CD8-positive, alpha-beta memory T cell (primary cell): ENCODE results near the gene IGSF6. TPM values are rescaled to one million over a fixed set of nuclear protein-coding genes. Genes with fewer than 3 reads are reported as not detected.
"Not testable (repeated sequence)": the region's sequence is repeated elsewhere in the genome, so short reads cannot be mapped to it uniquely, and the experiment has no call there.

Experiments used
- CTCF ChIA-PET: fragments of 350-600 bp; sonication (Branson Sonifier 250); formaldehyde crosslinking; loops from one replicate; lab custom pipeline; 2021; ENCODE audit warnings: antibody characterized with exemption; lab: Charles Lee
- POLR2A ChIA-PET: fragments of 350-600 bp; sonication (Branson Sonifier 250); formaldehyde crosslinking; loops from one replicate; lab custom pipeline; 2021; ENCODE audit warnings: antibody characterized with exemption; lab: Charles Lee
- DNase-seq, 5 donors: peaks; one replicate each; pipeline versions ENCODE4 v3.0.0 to v3.0.0-alpha.2; 2020 to 2022; ENCODE audit warnings: mixed read lengths in 1 of 5
- H3K27ac ChIP-seq: one replicate; pipeline ENCODE4 v1.7.0; 2013; ENCODE audit warnings: low read depth, mild to moderate bottlenecking, low read length, moderate library complexity
- H3K27me3 ChIP-seq: 2 replicates; pipeline ENCODE4 v1.7.0; 2013; ENCODE audit warnings: low read length, mild to moderate bottlenecking; ENCODE audit not compliant: insufficient read depth, poor library complexity, severe bottlenecking
- H3K36me3 ChIP-seq: 2 replicates; pipeline ENCODE4 v1.7.0; 2013; ENCODE audit warnings: mild to moderate bottlenecking, low read length, moderate library complexity; ENCODE audit not compliant: insufficient read depth
- H3K4me1 ChIP-seq: 2 replicates; pipeline ENCODE4 v1.7.0; 2013; ENCODE audit warnings: mild to moderate bottlenecking, low read length, moderate library complexity; ENCODE audit not compliant: insufficient read depth
- H3K4me3 ChIP-seq: 2 replicates; pipeline ENCODE4 v1.7.0; 2013; ENCODE audit warnings: mild to moderate bottlenecking, low read length
- H3K9me3 ChIP-seq: 2 replicates; pipeline ENCODE4 v1.7.0; 2013; ENCODE audit warnings: mild to moderate bottlenecking, low read length
- H3K27ac Mint-ChIP-seq, 8 donors: one replicate each; pipeline ENCODE4 v1.8.0; 2020 to 2021; ENCODE audit warnings: mixed read lengths in 8 of 8, mild to moderate bottlenecking in 6 of 8, inconsistent platforms in 3 of 8, moderate library complexity in 3 of 8
- H3K27me3 Mint-ChIP-seq, 2 donors: one replicate each; pipeline ENCODE4 v1.8.0; 2020 to 2021; ENCODE audit warnings: mixed read lengths in 2 of 2, mild to moderate bottlenecking in 1 of 2, moderate library complexity in 1 of 2
- H3K36me3 Mint-ChIP-seq, 3 donors: one replicate each; pipeline ENCODE4 v1.8.0; 2020 to 2021; ENCODE audit warnings: mixed read lengths in 3 of 3, inconsistent platforms in 1 of 3, mild to moderate bottlenecking in 1 of 3
- H3K4me1 Mint-ChIP-seq, 3 donors: one replicate each; pipeline ENCODE4 v1.8.0; 2020 to 2021; ENCODE audit warnings: mixed read lengths in 3 of 3, inconsistent platforms in 1 of 3, mild to moderate bottlenecking in 1 of 3
- H3K4me3 Mint-ChIP-seq, 7 donors: one replicate each; pipeline ENCODE4 v1.8.0; 2020 to 2021; ENCODE audit warnings: mixed read lengths in 7 of 7, mild to moderate bottlenecking in 6 of 7, moderate library complexity in 4 of 7, inconsistent platforms in 2 of 7
- H3K9me3 Mint-ChIP-seq, 5 donors: one replicate each; pipeline ENCODE4 v1.8.0; 2020 to 2022; ENCODE audit warnings: mixed read lengths in 5 of 5, mild to moderate bottlenecking in 3 of 5, moderate library complexity in 2 of 5, inconsistent platforms in 1 of 5
- polyA plus RNA-seq: library from polyadenylated mRNA; unstranded; fragments of 300-500 nt; fragmentation: Illumina TruSeq; gene quantifications from one replicate; pipeline ENCODE4 v1.2.3, GENCODE V29; 2021
- total RNA-seq, 2 experiments: library from RNA; stranded (reverse); gene quantifications; one replicate each; pipeline ENCODE4 v1.2.3, GENCODE V29; 2021

The IGSF6 gene
- total and polyA plus RNA-seq, 3 experiments from 2014 or later = 0.32 to 1.1 (median 0.58) TPM

GRCh38 chr16:21608639-21609328 is 43.6 kb downstream of the IGSF6 start:
- DNase-seq = peak in 2 of 5 donors; percentile 16 to 30
- Histone ChIP-seq H3K27ac (no peak overlapping the region), H3K27me3 (no peaks in the 10 kb centered on the region), H3K4me1 (peaks cover 70% of the 10 kb centered on the region), H3K36me3 (no peaks in the 10 kb centered on the region), H3K9me3 (no peaks in the 10 kb centered on the region), H3K4me3 (no peak overlapping the region)
- peak overlapping the region in 6 of 7 donors; percentile 9 to 27 (median 16) for H3K4me3 Mint-ChIP-seq
- no peaks in the 10 kb centered on the region for H3K9me3 Mint-ChIP-seq
- no peaks in the 10 kb centered on the region for H3K27me3 Mint-ChIP-seq
- ChIA-PET CTCF (interaction anchor here (0.8 to 1.6 kb wide), 3 partner anchors 8 to 37 kb away, joined by 3 to 7 read pairs (median 4); no protein-coding TSS in a partner anchor), POLR2A (no interaction called here)
- H3K27ac Mint-ChIP-seq = peak overlapping the region in 4 of 8 donors; percentile 37 to 83 (median 70)
- H3K36me3 Mint-ChIP-seq = peaks cover 0 to 17% (median 2%) of the 10 kb centered on the region in 3 donors
- peaks cover 56 to 90% (median 71%) of the 10 kb centered on the region in 3 donors for H3K4me1 Mint-ChIP-seq

- H3K27me3 ChIP-seq, POLR2A ChIA-PET, H3K4me3 ChIP-seq, H3K9me3 Mint-ChIP-seq, H3K27ac ChIP-seq, H3K36me3 Mint-ChIP-seq, H3K36me3 ChIP-seq, H3K4me3 Mint-ChIP-seq, H3K27me3 Mint-ChIP-seq, H3K9me3 ChIP-seq, DNase-seq: not testable (repeated sequence)
- H3K4me1 Mint-ChIP-seq = peaks cover 59 to 93% (median 75%) of the 10 kb centered on the region in 3 donors
- H3K27ac Mint-ChIP-seq = peak overlapping the region in 2 of 8 donors; percentile 21 to 27
- H3K4me1 ChIP-seq = peaks cover 61% of the 10 kb centered on the region
- CTCF ChIA-PET = interaction anchor here (1.5 kb wide), 1 partner anchor 14 kb away, joined by 4 read pairs; no protein-coding TSS in a partner anchor
These were observed 46.6 kb downstream of the IGSF6 start for GRCh38 chr16:21605848-21606247.

- H3K27me3 Mint-ChIP-seq = no peaks in the 10 kb centered on the region
These were observed 48.5 kb downstream of the IGSF6 start for GRCh38 chr16:21603928-21604327.

DNA sequence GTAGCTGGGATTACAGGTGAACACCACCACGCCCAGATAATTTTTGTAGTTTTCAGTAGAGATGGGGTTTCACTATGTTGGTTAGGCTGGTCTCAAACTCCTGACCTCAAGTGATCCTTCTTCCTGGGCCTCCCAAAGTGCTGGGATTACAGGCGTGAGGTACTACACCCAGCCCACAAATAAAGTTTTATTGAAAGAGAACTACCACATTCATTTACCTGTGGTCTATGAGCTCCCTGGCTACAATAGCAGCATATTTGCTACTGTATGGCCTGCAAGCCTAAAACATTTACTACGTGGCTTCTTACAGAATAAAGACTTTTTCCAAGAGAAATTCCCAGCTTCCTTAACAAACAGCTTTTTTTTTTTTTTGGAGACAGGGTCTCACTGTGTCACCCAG is 49.6 kb downstream of the IGSF6 start:
- Histone ChIP-seq H3K36me3 (no peaks in the 10 kb centered on the region), H3K9me3 (no peaks in the 10 kb centered on the region), H3K4me3 (no peak overlapping the region), H3K27ac (no peak overlapping the region), H3K27me3 (no peaks in the 10 kb centered on the region), H3K4me1 (peaks cover 47% of the 10 kb centered on the region)
- peak overlapping the region in 1 of 7 donors; percentile 15 for H3K4me3 Mint-ChIP-seq
- peaks cover 0 to 17% (median 0%) of the 10 kb centered on the region in 3 donors for H3K36me3 Mint-ChIP-seq
- H3K27ac Mint-ChIP-seq = no peak overlapping the region
- CTCF ChIA-PET = no interaction called here
- POLR2A ChIA-PET = no interaction called here
- no peaks in the 10 kb centered on the region for H3K27me3 Mint-ChIP-seq
- peaks cover 47 to 79% (median 65%) of the 10 kb centered on the region in 3 donors for H3K4me1 Mint-ChIP-seq
- H3K9me3 Mint-ChIP-seq = no peaks in the 10 kb centered on the region
- DNase-seq = no peak

More at GRCh38 chr16:21603928-21604327, 48.5 kb downstream of the IGSF6 start:
- H3K36me3 ChIP-seq = no peaks in the 10 kb centered on the region
- H3K9me3 ChIP-seq = no peaks in the 10 kb centered on the region
- H3K27ac Mint-ChIP-seq = peak overlapping the region in 2 of 8 donors; percentile 19 to 66
- CTCF ChIA-PET = interaction anchor here (1.1 to 1.5 kb wide), 2 partner anchors 14 to 105 kb away, joined by 5 read pairs; no protein-coding TSS in a partner anchor
- H3K4me1 ChIP-seq = peaks cover 46% of the 10 kb centered on the region
- H3K27me3 ChIP-seq = no peaks in the 10 kb centered on the region
- H3K27ac ChIP-seq = no peak overlapping the region
- peaks cover 50 to 80% (median 64%) of the 10 kb centered on the region in 3 donors for H3K4me1 Mint-ChIP-seq
- DNase-seq = no peak
- H3K9me3 Mint-ChIP-seq = no peaks in the 10 kb centered on the region
- peak overlapping the region in 1 of 7 donors; percentile 15 for H3K4me3 Mint-ChIP-seq
- POLR2A ChIA-PET = no interaction called here
- H3K4me3 ChIP-seq = no peak overlapping the region
- peaks cover 0 to 13% (median 0%) of the 10 kb centered on the region in 3 donors for H3K36me3 Mint-ChIP-seq

DNA sequence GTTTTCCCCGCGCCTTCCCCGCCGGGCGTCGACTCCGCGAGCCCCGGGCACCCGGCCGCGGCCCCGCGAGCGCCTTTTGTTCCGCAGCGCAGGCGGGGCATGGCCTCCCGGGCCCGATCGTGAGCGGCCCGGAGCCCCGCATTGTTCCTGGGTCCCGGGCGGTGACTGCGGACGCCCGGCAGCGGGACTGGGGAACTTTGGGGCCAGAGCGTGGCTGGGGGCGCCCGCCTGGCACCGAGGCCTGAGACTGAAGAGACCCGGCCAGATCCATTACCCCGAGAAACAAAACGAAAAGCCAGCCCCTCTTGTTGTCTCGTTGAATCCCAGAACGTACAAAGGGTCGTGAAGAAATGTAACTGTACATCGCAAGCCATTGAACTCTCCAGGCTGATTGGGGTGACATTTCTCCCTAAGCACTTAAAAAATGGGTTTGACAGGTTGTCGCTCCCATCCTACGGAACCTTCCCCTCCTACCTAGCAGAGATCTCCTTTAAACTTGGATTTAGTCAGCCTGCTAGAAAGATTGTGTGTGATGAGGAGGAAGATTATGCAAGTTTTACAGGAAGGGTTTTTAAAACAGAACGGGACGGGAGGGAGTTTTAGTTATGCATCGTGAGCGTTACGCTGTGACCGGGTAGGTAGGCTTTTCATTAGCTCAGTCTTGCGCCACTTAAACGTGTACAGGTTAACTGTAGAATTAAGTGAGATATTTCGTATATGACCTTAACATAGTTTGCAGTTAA is 52.2 kb downstream of the IGSF6 start:
- Histone ChIP-seq H3K36me3 (no peaks in the 10 kb centered on the region), H3K9me3 (no peaks in the 10 kb centered on the region), H3K4me1 (peaks cover 40% of the 10 kb centered on the region), H3K4me3 (peak overlapping the region; percentile 55), H3K27ac (peak overlapping the region; percentile 65), H3K27me3 (no peaks in the 10 kb centered on the region)
- no peaks in the 10 kb centered on the region for H3K27me3 Mint-ChIP-seq
- H3K4me1 Mint-ChIP-seq = peaks cover 47 to 67% (median 64%) of the 10 kb centered on the region in 3 donors
- POLR2A ChIA-PET = interaction anchor here (0.6 kb wide), 1 partner anchor 26 kb away, joined by 3 read pairs; no protein-coding TSS in a partner anchor
- peaks cover 0 to 17% (median 0%) of the 10 kb centered on the region in 3 donors for H3K36me3 Mint-ChIP-seq
- peak overlapping the region; percentile 83 to 96 (median 94) for H3K27ac Mint-ChIP-seq
- CTCF ChIA-PET = interaction anchor here (1.0 to 1.3 kb wide), 3 partner anchors 9 to 57 kb away, joined by 3 to 4 read pairs (median 4); no protein-coding TSS in a partner anchor
- peak overlapping the region; percentile 88 to 97 (median 93) for H3K4me3 Mint-ChIP-seq
- DNase-seq = peak in 1 of 5 donors; percentile 56
- H3K9me3 Mint-ChIP-seq = no peaks in the 10 kb centered on the region

DNA sequence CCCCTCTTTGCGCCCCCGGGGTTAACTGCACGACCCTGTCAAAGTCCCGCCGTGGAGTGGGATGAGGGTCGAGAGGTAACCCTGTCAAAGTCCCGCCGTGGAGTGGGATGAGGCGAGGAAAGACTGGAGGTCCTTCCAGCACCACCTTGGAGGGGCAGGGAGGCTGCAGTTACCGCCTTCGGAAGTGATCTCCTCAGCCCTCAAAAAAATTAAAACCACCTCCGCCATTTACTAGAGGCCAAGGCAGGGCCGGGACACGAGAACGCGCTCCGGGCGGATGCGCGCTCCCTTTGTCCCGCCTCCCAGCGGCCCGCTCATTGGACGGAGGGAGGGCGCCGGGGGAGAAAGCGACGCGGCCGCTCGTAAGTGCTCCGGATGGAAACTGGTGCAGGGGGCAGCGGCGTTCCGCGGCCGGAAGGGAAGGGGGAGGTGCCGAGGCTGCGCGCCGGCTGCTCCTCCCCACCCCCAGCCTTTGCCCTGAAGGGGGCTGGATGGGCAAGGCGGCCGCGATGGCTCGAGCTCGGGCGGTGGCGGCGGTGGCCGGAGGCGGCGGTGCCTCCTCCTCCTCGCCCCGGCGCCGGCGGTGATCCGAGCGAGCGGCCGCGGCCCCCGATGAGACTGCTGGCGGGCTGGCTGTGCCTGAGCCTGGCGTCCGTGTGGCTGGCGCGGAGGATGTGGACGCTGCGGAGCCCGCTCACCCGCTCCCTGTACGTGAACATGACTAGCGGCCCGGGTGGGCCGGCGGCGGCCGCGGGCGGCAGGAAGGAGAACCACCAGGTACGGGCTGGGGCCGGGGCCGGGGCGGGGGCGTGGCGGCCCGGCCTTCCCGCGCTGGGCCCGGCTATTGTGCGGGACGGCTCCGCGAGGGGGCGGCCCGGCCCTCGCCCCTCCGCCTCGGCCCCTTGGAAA is 53.0 kb downstream of the IGSF6 start, which contains the start of gene METTL9:
TSS of gene METTL9 (plus strand) at position 456 of the 909 bp plus-strand sequence. CDS start at position 613, 157 bp downstream.
- DNase-seq = peak; percentile 90 to 96 (median 94)
- H3K27me3 ChIP-seq = no peaks in the 10 kb centered on the region
- H3K36me3 ChIP-seq = no peaks in the 10 kb centered on the region
- H3K9me3 Mint-ChIP-seq = no peaks in the 10 kb centered on the region
- peak within 1 kb of the TSS; percentile 87 for H3K4me3 ChIP-seq
- peak within 1 kb of the TSS; percentile 91 to 97 (median 93) for H3K4me3 Mint-ChIP-seq
- H3K27ac Mint-ChIP-seq = peak within 1 kb of the TSS; percentile 84 to 98 (median 96)
- ChIA-PET CTCF (no interaction called here), POLR2A (interaction anchor here (1.7 kb wide), 1 partner anchor 46 kb away, joined by 13 read pairs; no protein-coding TSS in a partner anchor)
- H3K36me3 Mint-ChIP-seq = peaks cover 0 to 16% (median 0%) of the 10 kb centered on the region in 3 donors
- no peaks in the 10 kb centered on the region for H3K9me3 ChIP-seq
- peak within 1 kb of the TSS; percentile 75 for H3K27ac ChIP-seq
- H3K27me3 Mint-ChIP-seq = no peaks in the 10 kb centered on the region
- H3K4me1 Mint-ChIP-seq = peaks cover 45 to 63% (median 57%) of the 10 kb centered on the region in 3 donors
- H3K4me1 ChIP-seq = peaks cover 40% of the 10 kb centered on the region

- Histone ChIP-seq H3K4me3 (peak overlapping the region; percentile 87), H3K4me1 (peaks cover 37% of the 10 kb centered on the region), H3K27me3 (no peaks in the 10 kb centered on the region), H3K27ac (peak overlapping the region; percentile 75), H3K9me3 (no peaks in the 10 kb centered on the region), H3K36me3 (no peaks in the 10 kb centered on the region)
- DNase-seq = no peak
- Mint-ChIP-seq H3K9me3 (no peaks in the 10 kb centered on the region), H3K27me3 (peaks cover 0 to 1% of the 10 kb centered on the region in 2 donors), H3K4me3 (peak overlapping the region; percentile 89 to 94 (median 92)), H3K27ac (peak overlapping the region; percentile 84 to 98 (median 96)), H3K4me1 (peaks cover 40 to 56% (median 50%) of the 10 kb centered on the region in 3 donors), H3K36me3 (peaks cover 0 to 11% (median 0%) of the 10 kb centered on the region in 3 donors)
- CTCF ChIA-PET = no interaction called here
- POLR2A ChIA-PET = interaction anchor here (0.6 to 1.7 kb wide), 3 partner anchors 27 to 54 kb away, joined by 3 to 13 read pairs (median 3); partner anchors contain the start of gene IGSF6
These were observed 53.7 kb downstream of the IGSF6 start for GRCh38 chr16:21598701-21599121.
